ENCODE measurements around the gene DNAJB5.

DNA sequence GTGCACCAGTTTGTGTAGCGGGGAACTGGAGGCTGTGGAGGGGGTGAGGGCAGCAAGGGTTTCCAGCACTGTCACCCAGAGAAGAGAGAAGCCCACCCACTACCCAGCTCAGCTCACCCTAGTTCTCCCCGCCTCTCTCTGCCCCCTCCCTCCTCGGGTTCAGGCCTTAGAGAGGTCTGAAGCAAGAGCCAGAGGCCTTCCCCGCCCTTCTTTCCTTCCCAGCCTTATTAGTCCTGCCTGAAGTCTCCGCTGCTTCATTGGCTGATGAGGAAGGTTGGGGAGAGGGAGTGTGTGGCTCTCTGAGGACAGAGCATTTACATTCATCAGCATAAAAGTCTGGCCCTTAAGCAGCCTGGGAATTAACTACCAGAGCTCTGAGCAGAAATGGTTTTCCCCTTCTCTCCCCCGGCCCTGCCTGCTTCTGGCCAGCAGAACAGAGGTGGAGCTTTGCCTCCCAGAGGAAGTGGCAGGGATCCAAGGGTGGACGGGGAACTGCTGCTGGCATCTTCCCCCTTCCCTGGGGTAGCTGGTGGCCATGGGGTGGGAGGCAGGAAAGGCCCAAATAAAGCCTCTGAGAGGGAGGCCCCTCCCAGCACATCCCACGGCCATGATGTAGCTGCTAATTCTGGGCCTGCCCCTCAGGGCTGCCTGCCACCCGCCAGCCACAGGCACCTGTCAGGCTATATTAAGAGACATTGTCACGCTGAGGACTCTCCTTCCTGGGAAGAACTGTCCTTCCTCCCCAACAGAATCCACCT lies 4.1 kb downstream of the DNAJB5 start:
- no peak for TF ChIP-seq POLR2A (IDR thresholded peaks at IDR 0.05; ENCODE audit: low read depth, low read length)
- no peak for TF ChIP-seq POLR2AphosphoS5 (IDR thresholded peaks at IDR 0.05; ENCODE audit: low read depth, low read length)
- no peak for TF ChIP-seq SPI1 (IDR thresholded peaks at IDR 0.05; ENCODE audit: low read depth, low read length)

Data from GM12891 (cell line).